Ovary (tissue), 9 donors: Measurements from ENCODE around the gene OSTF1. TPM values are rescaled to one million over a fixed set of nuclear protein-coding genes. Genes with fewer than 3 reads are reported as not detected.

Experiments
- DNase-seq, 5 donors: peaks; one replicate each; pipeline ENCODE4 v3.0.0-alpha.2; 2019 to 2020
- H3K27ac ChIP-seq, 2 donors: fragments of 200-600 bp; one replicate each; pipeline versions ENCODE4 v1.5.1 to v1.8.0; 2019 to 2022
- H3K27me3 ChIP-seq: fragments of 200-600 bp; one replicate; pipeline ENCODE4 v1.8.0; 2022
- H3K36me3 ChIP-seq: fragments of 200-600 bp; sonication (generic); one replicate; pipeline ENCODE4 v1.5.1; 2019
- H3K4me1 ChIP-seq: one replicate; pipeline ENCODE4 v1.8.1; 2013; ENCODE audit warnings: mild to moderate bottlenecking, moderate library complexity; ENCODE audit not compliant: insufficient read depth
- H3K4me3 ChIP-seq: fragments of 200-600 bp; sonication (generic); one replicate; pipeline ENCODE4 v1.5.1; 2017
- H3K9me3 ChIP-seq, 2 donors: fragments of 200-600 bp in 1 of 2; sonication (generic) in 1 of 2; one replicate each; pipeline versions ENCODE4 v1.5.1 to v1.8.1; 2013 to 2019; ENCODE audit warnings: mild to moderate bottlenecking in 1 of 2, moderate library complexity in 1 of 2
- CTCF ChIP-seq, 3 donors: fragments of 450-650 bp in 2 of 3; fragments of 200-600 bp in 1 of 3; IDR thresholded peaks; one replicate each; pipeline versions ENCODE4 v1.5.1 to v1.8.0; 2016 to 2022; ENCODE audit warnings: antibody characterized with exemption in 3 of 3, mild to moderate bottlenecking in 1 of 3
- EP300 ChIP-seq: sonication (generic); formaldehyde crosslinking; IDR thresholded peaks from one replicate; pipeline ENCODE4 v1.6.1; 2017; ENCODE audit warnings: antibody characterized with exemption
- POLR2A ChIP-seq: fragments of 450-650 bp; IDR thresholded peaks from one replicate; pipeline ENCODE4 v1.6.1; 2017; ENCODE audit warnings: antibody characterized with exemption, mild to moderate bottlenecking, moderate library complexity
- WGBS, 3 donors: extraction: QIAGEN DNeasy Blood & Tissue Kit in 1 of 3; methylation state at CpG; one replicate each; pipeline versions ENCODE4 v1.1.5 to v1.1.7; 2013 to 2017; 5-methylcytosine and 5-hydroxymethylcytosine counted together
- intact Hi-C, 4 donors: fragments of 100-400 bp; cut with DNase I; formaldehyde crosslinking; loops; one replicate each; pipeline versions ENCODE4 v1.11.0 to v1.15.1; 2022 to 2023
- polyA plus RNA-seq, 2 donors: library from polyadenylated mRNA; stranded (reverse); fragments of 200-250 nt in 1 of 2; fragments of 350-450 nt in 1 of 2; fragmentation: Illumina TruSeq in 1 of 2; extraction: RNeasy Lipid Tissue Mini Kit (QIAGEN cat#74804) in 1 of 2; gene quantifications; one replicate each; pipeline ENCODE4 v1.2.3, GENCODE V29; 2013 to 2014
- total RNA-seq, 7 donors: library from RNA; depleted of rRNA in 2 of 7; stranded (reverse); fragments of >200 nt in 2 of 7; fragmentation: NEBNext Ultra II Directional in 3 of 7; extraction: Animal tissue kit (Norgen Biotek cat#: 25700) in 3 of 7; gene quantifications; one replicate each; pipeline versions ENCODE4 v1.1.0 to v1.2.4, GENCODE V29; 2016 to 2023
- donor health status: DM: no; HTN: no; CAD: no; lungs with moderate emphysema.
- donor health status: DM: no; HTN: no; CAD: no.
- donor health status: Bipolar disorder and iron deficiency.
- donor health status: DM: yes; HTN: yes; CAD: no.
- donor health status: DM: no; HTN: no; CAD: no.
- donor health status: DM: yes; HTN: yes; CAD: no.

Gene OSTF1
- total and polyA plus RNA-seq, 9 donors = 15.1 to 46.9 (median 20.0) TPM

DNA sequence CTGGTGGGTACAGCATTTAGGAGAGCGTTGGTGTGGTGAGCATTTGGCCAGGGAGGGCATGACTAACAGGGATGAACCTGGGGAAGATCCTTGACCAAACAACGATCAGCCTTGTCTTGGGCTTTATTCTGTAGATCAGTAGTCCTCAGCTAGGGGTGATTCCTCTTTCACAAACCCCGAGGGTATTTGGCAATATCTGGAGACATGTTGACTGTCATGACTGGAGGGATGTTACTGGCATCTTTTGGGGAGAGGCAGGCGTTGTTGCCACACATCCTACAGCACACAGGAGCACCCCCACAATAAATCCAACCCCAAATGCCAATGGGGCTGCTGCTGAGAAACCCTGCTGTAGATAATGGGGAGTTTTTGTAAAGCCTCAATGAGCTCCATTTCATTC is 43.9 kb downstream of the OSTF1 start:
- Histone ChIP-seq H3K27ac (no peak overlapping the region), H3K4me3 (no peak overlapping the region), H3K4me1 (no peaks in the 10 kb centered on the region), H3K9me3 (no peaks in the 10 kb centered on the region), H3K36me3 (no peaks in the 10 kb centered on the region), H3K27me3 (no peaks in the 10 kb centered on the region)
- TF ChIP-seq EP300 (no peak), CTCF (IDR thresholded peaks at IDR 0.05) (no peak), POLR2A (no peak)
- intact Hi-C loops = no loop called here
- 93 to 96% (median 95%) methylated on average over 4 of the region's 4 CpGs for WGBS, 3 donors
- no peak for DNase-seq

- H3K9me3 ChIP-seq = no peaks in the 10 kb centered on the region
- intact Hi-C loops = no loop called here
- H3K27me3 ChIP-seq = no peaks in the 10 kb centered on the region
- no peaks in the 10 kb centered on the region for H3K4me1 ChIP-seq
- TF ChIP-seq POLR2A (no peak), CTCF (IDR thresholded peaks at IDR 0.05) (no peak), EP300 (no peak)
- H3K36me3 ChIP-seq = no peaks in the 10 kb centered on the region
- DNase-seq = no peak
- WGBS, 3 donors = 92 to 95% (median 94%) methylated on average over 3 of the region's 3 CpGs
- no peak overlapping the region for H3K4me3 ChIP-seq
- H3K27ac ChIP-seq = no peak overlapping the region
These were observed 45.1 kb downstream of the OSTF1 start for GRCh38 chr9:75133396-75133795.

DNA sequence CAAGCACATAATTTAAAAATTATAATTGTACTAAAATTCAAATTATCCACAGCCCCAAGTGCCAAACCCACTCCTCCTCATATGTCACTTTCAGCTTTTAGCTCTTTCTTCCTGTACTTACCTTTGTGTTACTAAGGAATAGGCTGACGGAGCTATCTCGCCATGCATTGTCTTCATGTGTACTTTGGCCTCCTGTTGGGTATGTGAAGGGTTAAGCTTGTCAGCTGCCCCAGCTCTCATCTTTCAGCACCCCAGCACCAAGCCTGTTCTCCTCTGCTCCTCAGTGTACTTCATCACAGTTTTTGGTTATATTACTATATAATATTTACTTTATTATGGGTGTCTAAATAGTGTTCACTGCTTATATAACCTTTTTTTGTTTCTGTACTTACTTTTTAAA is 46.2 kb downstream of the OSTF1 start:
- WGBS, 3 donors = 94 to 97% (median 97%) methylated on average over 2 of the region's 2 CpGs
- intact Hi-C loops = no loop called here
- Histone ChIP-seq H3K9me3 (no peaks in the 10 kb centered on the region), H3K36me3 (no peaks in the 10 kb centered on the region), H3K27ac (no peak overlapping the region), H3K4me3 (no peak overlapping the region), H3K4me1 (no peaks in the 10 kb centered on the region), H3K27me3 (no peaks in the 10 kb centered on the region)
- no peak for DNase-seq
- TF ChIP-seq POLR2A (no peak), CTCF (IDR thresholded peaks at IDR 0.05) (no peak), EP300 (no peak)

DNA sequence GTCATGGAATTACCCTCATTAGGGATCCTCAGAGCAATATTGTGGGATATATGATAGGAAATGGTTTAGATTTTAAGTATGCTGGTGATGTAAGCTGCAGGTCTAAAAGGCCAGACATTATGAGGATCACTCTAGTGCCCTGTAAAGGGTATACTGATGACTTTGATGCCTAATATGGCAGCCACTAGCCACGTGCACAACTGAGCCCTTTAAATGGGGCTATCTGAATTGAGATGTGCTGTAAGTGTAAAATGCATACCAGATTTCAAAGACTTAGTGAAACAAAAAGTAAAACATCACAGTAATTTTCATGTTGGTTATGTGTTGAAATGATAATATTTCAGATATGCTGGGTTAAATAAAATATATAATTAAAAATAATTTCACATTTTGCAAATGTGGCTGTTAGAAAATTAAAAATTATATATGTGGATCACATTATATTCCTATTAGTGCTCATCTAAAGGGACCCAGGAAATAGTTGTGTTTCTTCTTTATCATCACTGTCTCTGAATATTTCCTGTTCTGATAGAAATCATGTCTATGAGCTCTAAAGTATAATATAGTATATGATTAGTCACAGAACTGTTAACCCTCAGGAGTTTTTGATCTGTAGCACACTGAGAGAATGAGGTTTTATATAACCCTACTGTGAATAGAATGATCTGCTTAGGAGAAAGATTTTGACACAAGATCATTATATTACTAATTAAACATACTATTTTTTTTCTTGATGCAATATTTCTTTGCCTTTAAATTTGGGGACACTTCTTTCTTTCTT is 50.1 kb downstream of the OSTF1 start:
- TF ChIP-seq CTCF (IDR thresholded peaks at IDR 0.05) (no peak), EP300 (no peak), POLR2A (no peak)
- intact Hi-C loops = no loop called here
- Histone ChIP-seq H3K36me3 (no peaks in the 10 kb centered on the region), H3K27me3 (no peaks in the 10 kb centered on the region), H3K4me3 (no peak overlapping the region), H3K27ac (no peak overlapping the region), H3K9me3 (no peaks in the 10 kb centered on the region), H3K4me1 (no peaks in the 10 kb centered on the region)
- DNase-seq = no peak
- 76 to 85% (median 78%) methylated on average over 1 of the region's 1 CpG for WGBS, 3 donors
